Measurements from ENCODE around the gene ATXN1. TPM values are rescaled to one million over a fixed set of nuclear protein-coding genes. Genes with fewer than 3 reads are reported as not detected.

The ATXN1 gene
- total RNA-seq, 2 donors from 2014 or later = 121 to 135 TPM

DNA sequence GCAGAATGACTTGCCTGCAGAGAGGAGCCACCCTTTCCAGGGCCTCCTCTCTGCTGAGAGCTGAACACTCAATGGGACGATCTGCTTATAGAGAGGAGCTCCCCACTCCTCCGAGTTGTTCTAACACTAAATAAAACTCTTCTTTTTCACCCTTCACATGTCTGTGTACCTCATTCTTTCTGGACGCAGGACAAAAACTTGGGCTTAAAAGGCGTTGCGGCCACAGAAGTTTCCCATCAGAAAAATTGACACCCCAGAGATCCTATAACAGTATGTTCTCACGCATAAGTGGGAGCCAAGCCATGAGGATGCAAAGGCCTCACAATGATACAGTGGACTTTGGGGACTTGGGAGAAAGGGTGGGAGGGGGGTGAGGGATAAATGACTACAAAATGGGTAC, 401.7 kb downstream of the ATXN1 start:
- ATAC-seq = no peak
- Mint-ChIP-seq H3K36me3 (ENCODE audit: low read depth) (peaks cover 2% of the 10 kb centered on the region), H3K4me1 (peaks cover 12% of the 10 kb centered on the region), H3K4me3 (no peak overlapping the region), H3K27me3 (no peaks in the 10 kb centered on the region), H3K27ac (no peak overlapping the region)
- no peaks in the 10 kb centered on the region for H3K9me3 ChIP-seq (ENCODE audit: control insufficient read depth, low read length, poor library complexity, severe bottlenecking)
- no peak for DNase-seq

DNA sequence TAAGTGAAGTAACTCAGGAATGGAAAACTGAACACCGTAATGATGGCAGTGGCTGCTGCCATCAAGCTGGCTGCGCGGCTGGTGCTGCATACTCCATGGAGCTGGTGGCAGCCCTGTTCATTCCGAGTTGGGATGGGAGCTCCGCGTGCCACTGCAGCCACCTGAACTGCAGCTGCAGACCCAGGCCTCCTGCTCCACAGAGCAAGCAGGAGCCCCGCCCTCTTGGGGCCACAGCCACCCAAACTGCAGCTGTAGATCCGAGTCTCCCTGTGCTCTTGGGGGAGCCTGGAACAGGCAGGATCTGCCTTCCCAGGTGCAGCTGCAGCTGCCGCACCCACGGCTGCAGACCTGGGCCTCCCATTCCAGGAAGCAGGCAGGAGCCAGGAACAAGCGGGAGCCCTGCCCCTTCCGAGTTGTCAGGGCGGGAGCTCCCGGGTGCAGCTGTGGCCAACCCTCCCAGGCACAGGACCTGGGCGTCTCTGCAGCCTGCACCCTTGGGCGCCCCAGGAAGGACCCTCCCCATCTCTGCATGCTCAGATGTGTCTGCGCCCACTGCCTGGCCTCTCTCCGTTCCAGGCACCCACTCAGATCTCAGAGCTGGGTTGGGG, 402.6 kb downstream of the ATXN1 start:
- Mint-ChIP-seq H3K4me1 (peaks cover 12% of the 10 kb centered on the region), H3K27me3 (no peaks in the 10 kb centered on the region), H3K27ac (no peak overlapping the region), H3K36me3 (ENCODE audit: low read depth) (peaks cover 2% of the 10 kb centered on the region), H3K4me3 (no peak overlapping the region)
- ATAC-seq (no peak), DNase-seq (no peak)
- no peaks in the 10 kb centered on the region for H3K9me3 ChIP-seq (ENCODE audit: control insufficient read depth, low read length, poor library complexity, severe bottlenecking)

DNA sequence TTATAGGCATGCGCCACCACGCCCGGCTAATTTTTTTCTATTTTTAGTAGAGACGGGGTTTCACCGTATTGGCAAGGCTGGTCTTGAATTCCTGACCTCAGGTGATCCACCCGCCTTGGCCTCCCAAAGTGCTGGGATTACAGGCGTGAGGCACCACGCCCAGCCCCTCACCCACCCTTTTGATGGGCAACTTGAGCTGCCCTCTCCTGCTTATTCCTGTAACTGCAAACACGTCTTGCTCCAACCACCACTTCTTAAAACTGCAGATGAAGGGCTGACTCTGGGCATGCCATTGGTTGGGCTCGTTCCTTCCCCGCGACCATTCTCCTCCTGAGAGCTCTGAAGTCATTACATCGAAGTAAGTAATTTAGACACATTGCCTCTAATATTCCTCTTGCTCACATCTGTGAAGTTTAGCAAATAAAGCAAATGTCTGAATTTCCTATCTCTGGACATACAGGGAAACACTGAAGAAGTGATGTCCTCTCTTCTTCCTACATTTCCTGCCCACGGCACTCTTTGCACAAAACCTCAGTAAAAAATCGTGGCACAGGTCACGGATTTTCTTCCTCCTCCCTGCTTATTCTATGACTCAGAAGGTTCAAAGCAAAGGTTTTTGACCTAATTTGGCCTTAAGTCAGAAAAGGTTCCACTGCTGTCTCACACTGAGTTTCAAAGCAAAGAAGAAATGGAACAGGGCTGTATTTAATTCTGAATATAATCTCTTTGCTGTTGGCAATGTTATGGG, 405.4 kb downstream of the ATXN1 start:
- no peak overlapping the region for H3K4me3 Mint-ChIP-seq
- ATAC-seq = no peak

DNA sequence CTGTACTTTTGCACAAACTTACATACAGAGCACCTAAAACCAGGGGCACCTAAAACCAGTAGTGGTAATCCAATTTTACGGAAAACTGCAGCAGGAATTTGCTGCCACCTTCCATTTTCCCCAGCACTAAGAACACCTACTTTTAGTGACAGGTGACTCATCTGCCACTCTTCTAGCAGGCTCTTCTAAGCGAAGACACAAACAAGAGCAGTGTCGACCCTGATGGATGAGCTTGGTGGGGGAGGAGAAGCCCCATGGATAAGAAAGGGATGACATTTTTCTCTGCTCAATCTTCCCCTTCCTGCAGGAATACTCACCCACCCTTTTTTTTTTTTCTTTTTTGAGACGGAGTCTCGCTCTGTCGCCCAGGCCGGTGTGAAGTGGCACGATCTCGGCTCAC, 406.0 kb downstream of the ATXN1 start:
- H3K36me3 Mint-ChIP-seq (ENCODE audit: low read depth) = no peaks in the 10 kb centered on the region
- no peak for DNase-seq
- no peaks in the 10 kb centered on the region for H3K9me3 ChIP-seq (ENCODE audit: control insufficient read depth, low read length, poor library complexity, severe bottlenecking)
- no peak for ATAC-seq
- no peak overlapping the region for H3K4me3 Mint-ChIP-seq
- no peaks in the 10 kb centered on the region for H3K27me3 Mint-ChIP-seq
- peak overlapping the region; percentile 86 for H3K27ac Mint-ChIP-seq
- H3K4me1 Mint-ChIP-seq = peaks cover 11% of the 10 kb centered on the region

More for the DNA sequence above, 405.4 kb downstream of the ATXN1 start:
- no peak for DNase-seq
- Mint-ChIP-seq H3K4me1 (peaks cover 9% of the 10 kb centered on the region), H3K27ac (peak overlapping the region; percentile 86), H3K36me3 (ENCODE audit: low read depth) (no peaks in the 10 kb centered on the region), H3K27me3 (no peaks in the 10 kb centered on the region)
- no peaks in the 10 kb centered on the region for H3K9me3 ChIP-seq (ENCODE audit: control insufficient read depth, low read length, poor library complexity, severe bottlenecking)

DNA sequence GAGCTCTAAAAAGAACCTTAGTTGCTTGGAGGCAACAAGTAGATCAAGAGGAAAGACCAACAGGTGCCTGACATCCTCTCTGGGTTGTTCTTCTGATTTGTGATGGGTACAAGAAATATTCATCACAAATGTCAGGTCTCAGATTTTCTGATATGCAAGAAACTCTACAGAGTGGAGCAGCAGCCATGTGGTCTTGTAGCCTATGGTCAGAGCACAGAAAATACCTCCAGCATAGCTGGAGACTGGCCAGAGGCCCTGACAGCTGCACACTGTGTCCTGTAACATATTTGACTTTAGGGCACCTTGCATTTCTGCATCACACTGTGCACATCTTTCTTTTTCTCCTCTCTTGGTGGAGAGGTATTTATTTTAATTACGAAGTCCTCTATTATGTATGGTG, 406.6 kb downstream of the ATXN1 start:
- H3K27me3 Mint-ChIP-seq = no peaks in the 10 kb centered on the region
- H3K9me3 ChIP-seq (ENCODE audit: control insufficient read depth, low read length, poor library complexity, severe bottlenecking) = no peaks in the 10 kb centered on the region
- H3K36me3 Mint-ChIP-seq (ENCODE audit: low read depth) = no peaks in the 10 kb centered on the region
- no peak for DNase-seq
- H3K4me3 Mint-ChIP-seq = no peak overlapping the region
- H3K27ac Mint-ChIP-seq = peak overlapping the region; percentile 86
- ATAC-seq = no peak
- peaks cover 12% of the 10 kb centered on the region for H3K4me1 Mint-ChIP-seq

DNA sequence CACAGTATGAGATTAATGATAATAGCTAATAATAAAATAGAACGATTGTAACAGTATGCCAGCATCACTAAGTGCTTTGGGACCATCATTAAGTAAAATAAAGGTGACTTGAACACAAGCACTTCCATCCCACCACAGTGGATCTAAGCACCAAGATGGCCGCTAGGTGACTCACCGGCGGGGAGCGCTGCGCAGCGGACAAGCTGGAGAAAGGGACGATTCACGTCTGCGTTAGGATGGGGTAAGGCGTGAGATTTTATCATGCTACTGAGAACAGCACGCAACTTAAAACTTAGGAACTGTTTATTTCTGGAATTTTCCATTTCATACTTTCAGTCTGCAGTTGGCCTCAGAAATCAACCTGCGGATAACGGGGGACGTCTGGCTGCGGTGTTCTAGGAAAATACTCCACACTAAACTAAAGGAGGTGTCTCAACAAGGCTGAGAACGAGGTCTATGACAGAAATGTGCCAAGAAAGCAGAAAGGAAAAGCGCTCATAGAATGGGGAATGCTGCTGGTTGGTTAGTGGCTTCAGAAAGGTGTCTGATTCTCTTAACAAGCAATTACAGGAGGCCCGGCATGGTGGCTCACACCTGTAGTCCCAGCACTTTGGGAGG, 408.3 kb downstream of the ATXN1 start:
- peaks cover 12% of the 10 kb centered on the region for H3K4me1 Mint-ChIP-seq
- ATAC-seq (no peak), DNase-seq (no peak)
- H3K4me3 Mint-ChIP-seq = no peak overlapping the region
- H3K27ac Mint-ChIP-seq = no peak overlapping the region
- H3K9me3 ChIP-seq (ENCODE audit: control insufficient read depth, low read length, poor library complexity, severe bottlenecking) = no peaks in the 10 kb centered on the region
- no peaks in the 10 kb centered on the region for H3K36me3 Mint-ChIP-seq (ENCODE audit: low read depth)
- no peaks in the 10 kb centered on the region for H3K27me3 Mint-ChIP-seq

DNA sequence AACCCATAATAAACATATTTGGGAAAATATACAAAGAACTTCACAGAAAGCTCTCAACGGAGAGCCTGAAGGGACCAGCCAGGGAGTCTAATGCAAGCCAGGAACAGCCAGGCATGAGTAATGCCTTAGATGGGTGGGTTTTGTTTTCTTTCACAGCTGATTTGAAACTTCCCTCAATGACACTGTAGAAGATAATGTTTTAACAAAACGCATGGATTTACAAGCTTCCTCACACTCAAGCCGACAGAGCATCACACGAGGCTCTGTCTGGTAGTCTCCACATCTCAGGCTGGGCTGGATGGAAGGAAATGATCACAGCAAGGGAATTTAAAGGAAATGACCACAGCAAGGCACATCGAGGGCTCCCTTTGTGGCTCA, 409.0 kb downstream of the ATXN1 start:
- Mint-ChIP-seq H3K36me3 (ENCODE audit: low read depth) (no peaks in the 10 kb centered on the region), H3K27ac (no peak overlapping the region), H3K4me1 (peaks cover 7% of the 10 kb centered on the region), H3K4me3 (no peak overlapping the region), H3K27me3 (no peaks in the 10 kb centered on the region)
- DNase-seq (no peak), ATAC-seq (no peak)
- no peaks in the 10 kb centered on the region for H3K9me3 ChIP-seq (ENCODE audit: control insufficient read depth, low read length, poor library complexity, severe bottlenecking)

DNA sequence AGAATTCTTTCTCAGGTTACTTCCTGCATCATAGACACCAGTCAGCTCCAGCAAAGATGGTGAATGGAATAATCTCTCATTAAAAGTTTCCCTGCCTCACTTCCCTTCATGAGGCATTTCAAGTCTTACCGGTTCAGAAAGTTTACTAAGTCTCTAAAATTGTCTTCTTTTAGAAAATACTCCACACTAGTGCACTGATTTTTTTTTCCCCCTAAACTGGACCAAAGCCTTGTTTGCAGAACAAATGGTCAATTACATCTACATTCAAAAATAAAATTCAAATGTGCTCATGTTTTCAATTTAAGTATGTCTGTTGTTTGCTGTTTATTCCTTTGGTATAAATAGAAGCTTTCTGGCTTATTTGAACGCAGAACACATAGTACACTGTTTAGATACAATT, 411.7 kb downstream of the ATXN1 start:
- H3K9me3 ChIP-seq (ENCODE audit: control insufficient read depth, low read length, poor library complexity, severe bottlenecking) = no peaks in the 10 kb centered on the region
- ATAC-seq (no peak), DNase-seq (no peak)
- Mint-ChIP-seq H3K27me3 (no peaks in the 10 kb centered on the region), H3K4me1 (peaks cover 9% of the 10 kb centered on the region), H3K4me3 (no peak overlapping the region), H3K36me3 (ENCODE audit: low read depth) (no peaks in the 10 kb centered on the region), H3K27ac (peak overlapping the region; percentile 51)

DNA sequence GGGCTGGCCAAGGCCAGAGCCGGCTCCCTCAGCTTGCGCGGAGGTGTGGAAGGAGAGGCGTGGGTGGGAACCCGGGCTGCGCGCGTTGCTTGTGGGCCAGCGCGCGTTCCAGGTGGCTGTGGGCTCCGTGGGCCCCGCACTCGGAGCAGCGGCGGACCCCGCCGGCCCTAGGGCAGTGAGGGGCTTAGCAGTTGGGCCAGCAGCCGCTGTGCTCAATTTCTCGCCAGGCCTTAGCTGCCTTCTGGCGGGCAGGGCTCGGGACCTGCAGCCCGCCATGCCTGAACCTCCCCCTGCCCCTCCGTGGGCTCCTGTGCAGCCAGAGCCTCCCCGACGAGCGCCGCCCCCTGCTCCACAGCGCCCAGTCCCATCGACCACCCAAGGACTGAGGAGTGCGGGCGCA, 414.4 kb downstream of the ATXN1 start:
- H3K27me3 Mint-ChIP-seq = no peaks in the 10 kb centered on the region
- peaks cover 9% of the 10 kb centered on the region for H3K4me1 Mint-ChIP-seq
- no peak for ATAC-seq
- no peak for DNase-seq
- H3K9me3 ChIP-seq (ENCODE audit: control insufficient read depth, low read length, poor library complexity, severe bottlenecking) = no peaks in the 10 kb centered on the region
- H3K4me3 Mint-ChIP-seq = no peak overlapping the region
- H3K36me3 Mint-ChIP-seq (ENCODE audit: low read depth) = no peaks in the 10 kb centered on the region
- peak overlapping the region; percentile 37 for H3K27ac Mint-ChIP-seq

DNA sequence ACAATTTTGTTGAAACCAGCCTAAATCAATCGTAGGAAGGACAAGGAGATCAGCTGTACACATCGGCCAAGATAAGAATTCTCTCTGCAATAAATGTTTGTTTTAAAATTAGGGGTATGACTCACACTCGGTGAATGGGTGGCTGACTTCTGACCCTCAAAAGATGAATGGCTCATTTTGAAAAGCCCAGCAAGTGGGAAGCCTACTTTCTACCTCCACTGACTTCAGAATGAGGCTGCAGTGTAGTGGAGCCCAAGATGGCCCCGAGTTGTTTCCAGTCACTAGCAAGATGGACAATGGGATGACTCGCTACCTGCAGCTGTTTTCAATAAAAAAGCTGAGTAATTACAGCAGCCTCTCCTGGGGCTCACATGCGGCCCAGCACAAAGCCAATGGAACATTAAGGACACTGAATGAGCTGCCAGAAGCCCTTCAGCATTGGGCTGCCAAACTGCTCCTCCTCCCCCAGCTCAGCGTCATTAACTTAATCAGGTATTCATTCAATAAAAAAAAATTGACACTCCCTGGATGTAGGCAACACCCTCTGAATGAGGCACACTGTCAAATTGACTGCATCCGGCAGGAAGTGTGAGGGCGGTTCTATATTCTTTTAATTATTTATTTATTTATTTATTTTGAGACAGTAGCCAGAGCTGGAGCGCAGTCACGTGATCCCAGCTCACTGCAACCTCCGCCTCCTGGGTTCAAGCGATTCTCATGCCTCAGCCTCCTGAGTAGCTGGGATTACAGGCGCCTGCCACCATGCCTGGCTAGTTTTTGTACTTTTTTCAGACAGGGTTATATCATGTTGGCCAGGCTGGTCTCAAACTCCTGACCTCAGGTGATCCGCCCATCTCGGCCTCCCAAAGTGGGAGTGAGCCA, 415.6 kb downstream of the ATXN1 start:
- ATAC-seq = no peak
- Mint-ChIP-seq H3K27me3 (no peaks in the 10 kb centered on the region), H3K36me3 (ENCODE audit: low read depth) (no peaks in the 10 kb centered on the region), H3K27ac (peak overlapping the region; percentile 37), H3K4me1 (peaks cover 9% of the 10 kb centered on the region), H3K4me3 (no peak overlapping the region)
- no peaks in the 10 kb centered on the region for H3K9me3 ChIP-seq (ENCODE audit: control insufficient read depth, low read length, poor library complexity, severe bottlenecking)
- no peak for DNase-seq

DNA sequence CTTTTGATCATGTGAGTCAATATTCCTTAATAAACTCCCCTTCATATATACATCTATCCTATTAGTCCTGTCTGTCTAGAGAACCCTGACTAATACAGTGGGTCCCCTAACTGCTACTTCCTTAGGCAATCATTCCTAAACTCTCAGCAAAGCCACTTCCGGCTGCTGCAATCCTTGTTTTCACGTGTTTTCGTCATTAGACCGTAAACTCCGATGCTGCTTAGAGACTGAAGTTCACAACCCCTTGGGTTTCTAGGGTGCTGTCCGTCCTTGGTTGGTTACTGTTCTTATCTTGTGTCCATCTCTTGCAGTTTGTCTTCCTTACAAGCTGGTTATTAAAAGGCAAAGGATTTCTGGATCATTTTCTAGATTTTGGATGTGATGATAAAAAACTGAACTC, 416.5 kb downstream of the ATXN1 start:
- Mint-ChIP-seq H3K36me3 (ENCODE audit: low read depth) (no peaks in the 10 kb centered on the region), H3K4me3 (no peak overlapping the region), H3K4me1 (peaks cover 6% of the 10 kb centered on the region), H3K27ac (no peak overlapping the region), H3K27me3 (no peaks in the 10 kb centered on the region)
- H3K9me3 ChIP-seq (ENCODE audit: control insufficient read depth, low read length, poor library complexity, severe bottlenecking) = no peaks in the 10 kb centered on the region
- ATAC-seq = no peak
- DNase-seq = no peak

DNA sequence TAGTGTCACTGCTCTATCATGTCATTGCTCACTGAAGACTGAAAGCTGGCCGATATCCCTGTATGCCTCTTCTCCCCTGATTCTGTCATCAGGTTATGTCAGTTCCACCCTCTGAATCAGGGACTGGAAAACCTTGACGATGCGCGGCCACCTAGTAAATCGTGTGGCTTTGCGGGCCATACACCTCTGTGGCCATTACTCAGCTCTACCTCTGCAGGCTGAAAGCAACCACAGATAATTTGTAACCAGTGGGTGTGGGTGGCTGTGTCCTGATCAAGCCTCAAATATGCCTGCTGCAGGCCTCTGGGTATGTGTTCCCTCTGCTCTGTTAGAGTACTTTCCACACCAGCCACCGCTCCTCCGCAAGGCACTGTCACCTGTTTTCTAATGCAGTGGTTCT, 417.7 kb downstream of the ATXN1 start:
- Mint-ChIP-seq H3K27ac (no peak overlapping the region), H3K4me3 (no peak overlapping the region), H3K36me3 (ENCODE audit: low read depth) (no peaks in the 10 kb centered on the region), H3K4me1 (peaks cover 8% of the 10 kb centered on the region), H3K27me3 (no peaks in the 10 kb centered on the region)
- ATAC-seq = no peak
- H3K9me3 ChIP-seq (ENCODE audit: control insufficient read depth, low read length, poor library complexity, severe bottlenecking) = no peaks in the 10 kb centered on the region
- DNase-seq = no peak

DNA sequence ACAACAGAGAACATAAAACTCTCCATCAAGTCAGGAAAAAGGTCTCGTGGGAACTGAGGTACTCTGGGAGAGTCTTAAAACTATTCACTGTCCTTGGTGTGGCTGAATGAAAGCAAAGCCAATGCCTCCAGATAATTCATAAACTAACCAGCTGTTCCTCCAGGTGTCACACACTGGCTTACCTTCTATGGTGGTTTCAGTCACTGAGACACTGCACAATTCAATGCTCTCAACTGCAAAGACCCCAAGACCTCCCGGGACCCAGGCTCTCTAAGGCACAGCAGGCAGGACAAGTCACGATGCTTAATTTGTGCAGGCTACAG, 422.0 kb downstream of the ATXN1 start:
- peaks cover 12% of the 10 kb centered on the region for H3K4me1 Mint-ChIP-seq
- no peaks in the 10 kb centered on the region for H3K27me3 Mint-ChIP-seq
- ATAC-seq (no peak), DNase-seq (no peak)
- H3K36me3 Mint-ChIP-seq (ENCODE audit: low read depth) = no peaks in the 10 kb centered on the region
- H3K9me3 ChIP-seq (ENCODE audit: control insufficient read depth, low read length, poor library complexity, severe bottlenecking) = no peaks in the 10 kb centered on the region
- H3K4me3 Mint-ChIP-seq = no peak overlapping the region
- H3K27ac Mint-ChIP-seq = peak overlapping the region; percentile 29
